ENCODE data around the gene TRIO.

TRIO gene

DNA sequence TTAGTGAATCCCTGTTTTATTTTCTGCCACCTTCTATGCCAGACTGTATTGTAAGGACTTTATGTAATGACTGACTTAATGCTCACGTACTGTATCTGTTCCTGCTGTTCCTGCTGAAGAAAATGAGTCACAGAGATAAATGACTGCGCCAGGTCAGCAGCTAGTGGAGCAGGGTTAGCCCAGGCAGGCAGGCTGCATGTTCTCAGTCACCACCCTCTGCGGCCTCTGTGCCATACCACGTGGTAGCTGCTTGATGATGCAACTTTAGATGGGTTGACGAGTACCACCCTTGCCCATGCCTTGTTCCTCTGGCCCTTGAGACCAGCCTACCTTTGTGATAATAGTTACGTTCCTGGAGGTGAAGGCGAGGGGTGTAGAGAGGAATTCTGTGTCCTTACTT, 161.9 kb downstream of the TRIO start:
- no peak for DNase-seq

DNA sequence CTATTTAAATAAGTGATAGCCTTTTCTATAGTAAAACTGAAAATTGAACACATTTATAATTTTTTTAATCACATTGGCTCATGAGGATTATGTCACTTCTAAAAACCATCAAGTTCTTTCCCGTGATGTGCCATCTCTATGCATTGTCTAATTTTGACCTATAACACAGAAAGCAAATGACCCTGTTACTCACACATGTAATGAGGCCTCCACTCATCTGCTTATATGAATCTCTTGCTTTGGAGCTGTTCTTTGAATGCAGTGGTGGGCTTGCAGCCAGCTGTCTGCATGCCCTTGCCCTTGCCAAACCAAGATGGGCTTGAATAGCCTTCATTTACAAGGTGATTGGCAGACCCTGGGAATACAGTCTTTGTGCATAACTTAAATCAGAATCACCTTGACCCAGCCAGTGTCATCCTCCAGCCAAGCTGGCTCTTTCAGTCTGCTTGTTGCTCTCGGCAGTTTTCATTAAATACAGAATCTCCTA, 163.2 kb downstream of the TRIO start:
- DNase-seq = no peak

GRCh38 chr5:14308384-14309154, 165.4 kb downstream of the TRIO start:
- no peak for DNase-seq

GRCh38 chr5:14309199-14309598, 166.1 kb downstream of the TRIO start:
- DNase-seq = no peak

DNA sequence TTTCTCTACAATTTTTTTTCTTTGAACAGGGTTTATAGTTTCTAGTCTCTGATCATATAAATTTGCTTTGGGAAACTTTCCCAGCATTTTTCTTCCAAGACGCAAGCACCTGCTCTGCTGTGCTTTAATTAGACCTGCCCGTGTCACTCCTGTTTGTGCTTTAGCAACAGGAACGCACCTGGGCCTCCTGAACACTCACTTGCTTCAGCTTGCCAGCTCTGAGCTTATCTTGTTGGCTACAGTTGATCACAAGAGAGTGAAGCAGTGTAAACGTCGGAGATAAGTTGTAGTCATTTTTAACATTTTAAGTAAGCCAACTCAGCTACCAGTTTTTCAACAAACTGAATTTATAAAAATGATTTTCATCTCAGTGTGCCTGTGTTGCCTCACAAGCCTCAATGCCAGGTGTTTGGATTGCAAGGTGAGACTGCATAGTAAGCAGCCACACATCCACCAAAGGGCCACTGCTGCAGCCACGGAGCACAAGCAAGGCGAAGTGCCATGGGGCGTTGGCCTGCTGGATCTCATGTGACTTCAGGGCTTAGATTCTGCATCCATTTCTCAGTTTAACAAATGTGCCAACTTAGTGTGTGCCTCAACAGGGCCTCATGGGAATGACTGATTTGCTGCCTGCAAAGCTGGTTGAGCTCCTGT, 166.9 kb downstream of the TRIO start:
- no peak for DNase-seq

GRCh38 chr5:14310901-14311300, 167.8 kb downstream of the TRIO start:
- no peak for DNase-seq

DNA sequence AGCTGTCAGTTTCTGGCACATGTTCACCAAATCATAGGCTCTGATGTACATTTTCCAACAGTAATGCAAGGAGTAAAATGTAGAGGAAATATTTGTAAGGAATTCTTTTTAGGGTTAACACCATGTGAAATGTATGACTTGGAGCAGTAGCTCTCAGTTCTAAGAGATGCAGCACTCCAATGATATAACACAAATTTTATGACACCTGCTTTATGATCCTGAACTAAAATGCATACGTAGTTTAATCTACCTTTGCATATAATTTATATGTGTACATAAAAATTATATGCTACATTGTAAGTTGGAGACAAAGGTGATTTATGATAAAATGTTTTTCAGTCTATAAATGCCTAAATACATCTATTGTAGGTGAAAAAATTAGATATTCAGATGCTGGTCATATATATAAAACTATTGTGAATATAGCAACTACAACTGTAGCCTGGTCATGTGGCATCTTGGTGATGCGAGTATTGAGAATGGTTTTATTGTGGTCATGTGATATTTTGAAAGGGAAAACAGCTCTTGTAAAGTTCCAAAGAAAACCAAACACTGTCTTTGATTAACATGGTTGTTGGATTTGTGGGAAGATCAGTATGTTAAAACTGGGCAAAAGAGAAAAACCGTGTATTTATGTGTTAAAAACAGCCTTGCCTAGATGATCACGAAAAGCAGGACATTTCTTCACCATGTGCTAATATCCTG, 171.0 kb downstream of the TRIO start:
- DNase-seq = no peak

DNA sequence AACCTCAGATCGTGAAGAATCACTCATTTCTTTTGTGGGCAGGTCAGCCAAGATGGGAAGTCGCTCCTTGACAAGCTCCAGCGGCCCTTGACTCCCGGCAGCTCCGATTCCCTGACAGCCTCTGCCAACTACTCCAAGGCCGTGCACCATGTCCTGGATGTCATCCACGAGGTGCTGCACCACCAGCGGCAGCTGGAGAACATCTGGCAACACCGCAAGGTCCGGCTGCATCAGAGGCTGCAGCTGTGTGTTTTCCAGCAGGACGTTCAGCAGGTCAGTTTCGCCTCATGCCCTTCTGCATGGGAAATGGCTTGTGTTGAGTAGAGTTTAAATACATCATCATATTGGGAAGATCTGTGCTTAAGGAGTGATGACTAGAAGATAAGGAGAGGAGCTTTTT, 173.3 kb downstream of the TRIO start:
- DNase-seq = no peak

GRCh38 chr5:14319102-14319501, 176.0 kb downstream of the TRIO start:
- DNase-seq = no peak

- no peak for DNase-seq
Measured at GRCh38 chr5:14321936-14322335, 178.8 kb downstream of the TRIO start.

GRCh38 chr5:14322437-14323187, 179.5 kb downstream of the TRIO start:
- no peak for DNase-seq

GRCh38 chr5:14323466-14323865, 180.3 kb downstream of the TRIO start:
- DNase-seq = no peak

- DNase-seq = no peak
Measured at GRCh38 chr5:14325369-14325768, 182.2 kb downstream of the TRIO start.

DNA sequence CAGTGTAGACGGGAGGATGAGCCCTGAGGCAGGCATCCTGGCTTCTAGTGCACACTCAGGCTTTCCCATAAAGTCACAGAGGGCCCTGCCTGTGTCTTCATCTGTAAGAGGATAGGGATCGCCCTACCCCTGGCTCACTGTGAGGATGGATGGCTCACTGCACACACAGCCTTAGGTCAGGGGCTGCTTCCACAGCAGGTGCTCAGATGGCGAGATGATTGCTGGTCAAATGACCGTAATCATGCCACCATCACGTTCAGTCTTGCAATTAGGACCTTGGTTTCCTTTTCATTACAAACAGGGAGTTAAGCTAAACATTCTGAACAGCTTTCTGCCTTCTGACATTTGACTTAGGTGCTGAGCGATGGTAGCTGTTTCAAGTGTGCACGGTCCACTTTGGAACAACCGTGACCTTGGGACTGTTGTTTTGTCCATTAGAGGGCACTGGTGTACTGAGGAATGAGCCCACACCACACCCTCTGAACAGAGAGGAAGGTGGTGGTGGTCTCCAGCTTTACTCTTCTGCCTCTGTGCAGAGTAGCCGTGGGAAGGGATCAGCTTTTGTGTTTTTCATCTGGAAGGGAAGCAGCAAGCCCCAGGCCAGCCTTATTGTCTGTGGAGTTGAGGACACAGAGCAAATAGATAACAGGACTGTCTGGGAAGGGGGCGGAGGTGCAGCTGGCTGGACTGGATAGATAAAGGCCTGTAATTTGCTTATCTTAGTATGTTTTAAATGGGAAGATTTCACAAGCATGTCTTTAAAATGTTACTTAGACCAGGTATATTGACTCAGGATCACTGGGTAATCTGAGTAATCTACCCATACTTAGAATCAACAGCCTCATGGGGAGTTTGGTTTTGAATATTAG, 183.1 kb downstream of the TRIO start:
- DNase-seq = no peak

DNA sequence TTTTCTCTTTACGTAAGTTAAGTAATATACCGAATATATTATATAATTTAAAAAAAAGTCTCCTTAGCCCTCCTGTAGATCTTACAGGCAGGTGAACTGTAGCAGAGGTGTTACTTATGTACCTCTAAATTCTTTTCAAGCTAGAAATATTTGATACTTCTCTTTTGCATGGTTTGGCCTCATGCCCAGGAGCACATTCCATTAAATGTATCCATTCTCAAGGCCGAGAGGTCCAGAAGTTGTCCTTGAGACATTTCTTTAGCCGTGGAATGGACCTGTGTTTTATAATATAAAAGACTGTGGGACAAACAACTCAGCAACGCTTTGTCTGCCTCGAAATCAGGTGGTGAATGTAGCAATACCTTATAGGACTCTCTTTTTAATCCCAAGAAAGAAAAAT, 184.5 kb downstream of the TRIO start:
- no peak for DNase-seq

GRCh38 chr5:14328144-14328543, 185.0 kb downstream of the TRIO start:
- DNase-seq = no peak

GRCh38 chr5:14330291-14330690, 187.1 kb downstream of the TRIO start:
- no peak for DNase-seq

GRCh38 chr5:14330729-14331385, 187.7 kb downstream of the TRIO start:
- no peak for DNase-seq

DNA sequence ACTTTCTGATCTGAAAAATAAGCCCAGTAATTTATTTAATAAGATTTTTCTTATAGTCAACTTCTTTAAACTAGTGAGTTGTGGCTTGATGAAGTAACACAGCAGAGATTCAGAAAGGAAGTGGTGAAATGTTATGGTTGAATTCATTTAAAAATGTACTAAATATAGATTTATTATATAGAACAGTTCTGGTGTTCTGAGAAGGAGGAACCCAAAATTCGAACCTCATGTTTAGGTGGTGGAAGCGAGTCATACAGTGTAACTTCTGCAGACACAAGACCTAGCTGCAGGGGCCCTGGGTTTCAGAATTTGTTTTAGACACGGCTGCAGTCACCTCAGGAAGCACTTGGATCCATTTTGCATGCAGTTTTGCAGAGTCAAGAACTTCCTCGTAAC, 188.2 kb downstream of the TRIO start:
- DNase-seq = no peak

DNA sequence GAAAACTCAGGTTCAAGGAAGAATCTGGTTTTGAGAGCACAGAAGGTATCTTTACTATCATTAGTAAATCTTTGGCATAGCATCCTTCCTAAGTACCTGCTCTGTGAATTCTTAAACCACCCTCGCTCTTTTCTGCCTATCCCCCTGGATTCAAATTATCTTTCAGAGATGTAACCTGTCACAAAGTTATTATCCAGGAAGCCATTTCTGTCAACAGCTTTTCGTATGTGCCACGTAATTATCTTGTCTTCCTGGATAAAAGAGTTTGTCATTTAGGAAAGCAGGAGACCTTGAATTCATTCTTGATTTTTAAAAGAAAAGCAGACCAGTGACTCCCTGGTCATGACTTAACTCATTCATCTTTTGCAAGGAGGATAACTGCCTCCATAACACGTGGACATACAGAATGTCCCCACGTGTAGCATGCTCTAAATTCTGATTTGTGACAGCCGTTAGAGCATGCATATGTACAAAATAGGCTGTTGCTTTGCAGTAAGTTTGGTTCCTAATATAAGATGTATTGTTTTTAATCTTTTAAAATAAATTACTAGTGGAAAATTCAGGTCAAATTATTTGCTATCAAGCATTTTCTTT, 189.0 kb downstream of the TRIO start:
- DNase-seq = no peak

GRCh38 chr5:14332746-14333145, 189.6 kb downstream of the TRIO start:
- DNase-seq = no peak

All from NCI-H510A (cell line).